Measurements from ENCODE around the gene JPT2.

Gene JPT2

GRCh38 chr16:1677942-1678499 lies at the start of gene JPT2:
Gene JPT2 (plus strand): TSS chr16:1678279. CDS start chr16:1678313, 34 bp downstream.
- DNase-seq (ENCODE audit: low spot score), result peak; percentile 91

- no peak for DNase-seq (ENCODE audit: low spot score)
These were observed 47.4 kb upstream of the JPT2 start for GRCh38 chr16:1630450-1631213.

GRCh38 chr16:1631230-1631629 lies 46.8 kb upstream of the JPT2 start:
- no peak for DNase-seq (ENCODE audit: low spot score)

- DNase-seq (ENCODE audit: low spot score), result no peak
These were observed 46.0 kb upstream of the JPT2 start for GRCh38 chr16:1631931-1632637.

- no peak for DNase-seq (ENCODE audit: low spot score)
These were observed 45.5 kb upstream of the JPT2 start for GRCh38 chr16:1632638-1632970.

- DNase-seq (ENCODE audit: low spot score), result no peak
These were observed 44.8 kb upstream of the JPT2 start for GRCh38 chr16:1633310-1633709.

GRCh38 chr16:1634541-1634940 lies 43.5 kb upstream of the JPT2 start:
- DNase-seq (ENCODE audit: low spot score), result no peak

GRCh38 chr16:1635070-1635469 lies 43.0 kb upstream of the JPT2 start:
- no peak for DNase-seq (ENCODE audit: low spot score)

- no peak for DNase-seq (ENCODE audit: low spot score)
These were observed 40.6 kb upstream of the JPT2 start for GRCh38 chr16:1637526-1637925.

- DNase-seq (ENCODE audit: low spot score), result no peak
These were observed 39.3 kb upstream of the JPT2 start for GRCh38 chr16:1638757-1639156.

- DNase-seq (ENCODE audit: low spot score), result no peak
These were observed 38.8 kb upstream of the JPT2 start for GRCh38 chr16:1639282-1639681.

- no peak for DNase-seq (ENCODE audit: low spot score)
These were observed 38.2 kb upstream of the JPT2 start for GRCh38 chr16:1639860-1640259.

- no peak for DNase-seq (ENCODE audit: low spot score)
These were observed 37.7 kb upstream of the JPT2 start for GRCh38 chr16:1640261-1640941.

- DNase-seq (ENCODE audit: low spot score), result no peak
These were observed 36.8 kb upstream of the JPT2 start for GRCh38 chr16:1641261-1641660.

GRCh38 chr16:1642148-1642547 lies 35.9 kb upstream of the JPT2 start:
- DNase-seq (ENCODE audit: low spot score), result no peak

GRCh38 chr16:1642753-1643152 lies 35.3 kb upstream of the JPT2 start:
- no peak for DNase-seq (ENCODE audit: low spot score)

GRCh38 chr16:1643521-1643920 lies 34.6 kb upstream of the JPT2 start:
- DNase-seq (ENCODE audit: low spot score), result no peak

GRCh38 chr16:1645914-1646525 lies 32.1 kb upstream of the JPT2 start:
- DNase-seq (ENCODE audit: low spot score), result no peak

GRCh38 chr16:1647856-1648255 lies 30.2 kb upstream of the JPT2 start:
- no peak for DNase-seq (ENCODE audit: low spot score)

GRCh38 chr16:1650131-1650530 lies 27.9 kb upstream of the JPT2 start:
- DNase-seq (ENCODE audit: low spot score), result no peak

GRCh38 chr16:1651094-1651973 lies 26.7 kb upstream of the JPT2 start:
- DNase-seq (ENCODE audit: low spot score), result no peak

- DNase-seq (ENCODE audit: low spot score), result no peak
These were observed 26.1 kb upstream of the JPT2 start for GRCh38 chr16:1651974-1652312.

All from HuH-7 (cell line).